Activated T-cell treated with anti-CD3 and anti-CD28 coated beads for 1 hour (primary cell): ENCODE data around the gene RIPOR3.
"Not testable (repeated sequence)": the region's sequence is repeated elsewhere in the genome, so short reads cannot be mapped to it uniquely, and the experiment has no call there.

Experiments
- DNase-seq: peaks from one replicate; pipeline ENCODE4 v3.0.0-alpha.2; 2020; ENCODE audit warnings: low read depth

The RIPOR3 gene

GRCh38 chr20:50554694-50555579 lies 136.4 kb downstream of the RIPOR3 start:
- DNase-seq = no peak

GRCh38 chr20:50552979-50553378 lies 138.4 kb downstream of the RIPOR3 start:
- no peak for DNase-seq

GRCh38 chr20:50551288-50551687 lies 140.1 kb downstream of the RIPOR3 start:
- DNase-seq = no peak

- DNase-seq = no peak
These were observed 140.8 kb downstream of the RIPOR3 start for GRCh38 chr20:50550531-50550930.

- no peak for DNase-seq
These were observed 142.9 kb downstream of the RIPOR3 start for GRCh38 chr20:50548396-50548795.

- DNase-seq = no peak
These were observed 143.4 kb downstream of the RIPOR3 start for GRCh38 chr20:50547964-50548363.

GRCh38 chr20:50546729-50547314 lies 144.5 kb downstream of the RIPOR3 start:
- DNase-seq = no peak

GRCh38 chr20:50545126-50545525 lies 146.2 kb downstream of the RIPOR3 start:
- no peak for DNase-seq

- DNase-seq = no peak
These were observed 148.0 kb downstream of the RIPOR3 start for GRCh38 chr20:50543326-50543725.

GRCh38 chr20:50541606-50542041 lies 149.7 kb downstream of the RIPOR3 start:
- no peak for DNase-seq

GRCh38 chr20:50540620-50541605 lies 150.4 kb downstream of the RIPOR3 start:
- no peak for DNase-seq

- not testable (repeated sequence) for DNase-seq
These were observed 151.5 kb downstream of the RIPOR3 start for GRCh38 chr20:50539798-50540197.

GRCh38 chr20:50538276-50538675 lies 153.1 kb downstream of the RIPOR3 start:
- DNase-seq = no peak

- DNase-seq = no peak
These were observed 153.7 kb downstream of the RIPOR3 start for GRCh38 chr20:50537546-50538201.

GRCh38 chr20:50536333-50536732 lies 155.0 kb downstream of the RIPOR3 start:
- no peak for DNase-seq
